ENCODE results near the gene REN. TPM values are rescaled to one million over a fixed set of nuclear protein-coding genes. Genes with fewer than 3 reads are reported as not detected.

Gene REN
- total and polyA plus RNA-seq, 8 donors, result 0.10 to 2.4 (median 0.20) TPM; not detected in 1

DNA sequence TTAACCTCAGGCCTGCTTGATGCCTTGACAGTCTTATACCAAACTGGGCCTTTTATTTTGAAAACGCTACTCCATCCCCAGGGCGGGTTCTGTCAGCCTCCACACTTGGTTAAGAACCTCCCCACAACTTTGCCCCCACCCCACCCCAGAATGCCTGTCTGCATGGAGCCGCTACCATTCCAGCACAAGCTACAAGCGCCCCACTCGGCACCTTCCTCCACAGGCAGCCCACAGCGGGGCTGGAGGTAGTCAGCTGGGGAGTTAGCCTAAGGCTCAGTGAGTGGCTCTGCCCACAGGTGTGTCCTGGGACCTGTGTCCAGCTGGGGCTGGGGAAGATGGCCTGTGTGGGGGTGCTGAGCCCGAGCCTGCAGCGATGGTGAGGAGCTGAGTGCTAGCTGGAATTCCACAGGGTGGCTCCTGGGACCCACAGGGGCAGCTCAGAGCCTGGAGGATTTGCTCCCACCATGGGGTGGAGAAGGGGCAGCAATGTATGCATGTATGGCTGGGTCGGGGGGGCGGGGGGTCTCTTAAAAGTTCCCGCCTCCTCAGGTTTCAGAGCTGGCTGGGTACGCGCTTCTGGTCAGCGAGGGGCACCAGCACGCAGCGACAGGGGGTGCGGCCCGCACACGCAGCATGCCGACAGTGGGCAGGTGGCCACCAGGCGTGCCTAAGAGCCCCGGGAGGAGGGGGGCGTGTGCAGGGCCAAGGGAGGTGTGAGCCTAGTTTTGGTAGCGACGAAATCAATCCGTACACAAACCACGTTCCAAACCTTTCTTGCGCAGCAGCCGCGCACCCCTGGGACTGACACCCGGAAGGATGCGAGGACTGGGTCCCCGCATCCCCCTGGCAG lies 15.2 kb downstream of the REN start:
- Histone ChIP-seq H3K27me3 (peaks cover 0 to 41% of the 10 kb centered on the region in 2 donors), H3K4me1 (peaks cover 3 to 14% of the 10 kb centered on the region in 2 donors), H3K9me3 (no peaks in the 10 kb centered on the region), H3K36me3 (no peaks in the 10 kb centered on the region), H3K27ac (no peak overlapping the region), H3K4me3 (peak overlapping the region; percentile 54 to 59)
- DNase-seq, result peak in 2 of 4 donors; percentile 25 to 37
- no peak for TF ChIP-seq CTCF (IDR thresholded peaks at IDR 0.05)
- intact Hi-C loops (cut with DNase I), result no loop called here
- ATAC-seq, result peak; percentile 7

GRCh38 chr1:204149635-204150565 lies 16.2 kb downstream of the REN start:
- H3K27ac ChIP-seq, result no peak overlapping the region
- TF ChIP-seq CTCF (IDR thresholded peaks at IDR 0.05), result no peak
- H3K9me3 ChIP-seq, result no peaks in the 10 kb centered on the region
- peaks cover 0 to 41% of the 10 kb centered on the region in 2 donors for H3K27me3 ChIP-seq
- peaks cover 3 to 14% of the 10 kb centered on the region in 2 donors for H3K4me1 ChIP-seq
- no peaks in the 10 kb centered on the region for H3K36me3 ChIP-seq
- DNase-seq, result no peak
- intact Hi-C loops (cut with DNase I), result no loop called here
- no peak overlapping the region for H3K4me3 ChIP-seq
- no peak for ATAC-seq

DNA sequence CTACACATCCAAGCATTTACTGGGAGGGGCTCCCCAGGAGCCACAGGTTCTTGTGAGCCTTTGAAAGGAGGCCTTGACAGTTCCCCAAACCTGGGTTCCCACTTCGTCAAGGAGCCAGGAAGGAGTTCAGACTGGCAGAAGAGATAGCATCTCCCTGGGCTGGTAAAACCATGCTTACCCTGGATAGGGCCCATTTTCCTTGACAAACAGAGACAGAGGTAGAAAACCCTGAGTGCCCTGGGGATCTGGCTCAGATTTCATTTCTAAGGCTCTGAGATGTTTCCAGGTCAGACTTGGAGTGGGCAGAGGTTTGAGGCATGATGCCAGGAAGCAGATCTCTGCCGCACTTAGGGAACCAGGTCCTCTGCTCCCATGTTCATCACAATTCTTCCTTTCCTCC lies 17.0 kb downstream of the REN start:
- H3K36me3 ChIP-seq, result no peaks in the 10 kb centered on the region
- intact Hi-C loops (cut with DNase I), result no loop called here
- H3K9me3 ChIP-seq, result no peaks in the 10 kb centered on the region
- DNase-seq (no peak), ATAC-seq (no peak)
- H3K27ac ChIP-seq, result no peak overlapping the region
- peaks cover 3 to 14% of the 10 kb centered on the region in 2 donors for H3K4me1 ChIP-seq
- no peak overlapping the region for H3K4me3 ChIP-seq
- TF ChIP-seq CTCF (IDR thresholded peaks at IDR 0.05), result no peak
- H3K27me3 ChIP-seq, result peaks cover 0 to 41% of the 10 kb centered on the region in 2 donors

GRCh38 chr1:204147406-204148383 lies 18.4 kb downstream of the REN start:
- intact Hi-C loops (cut with DNase I), result no loop called here
- Histone ChIP-seq H3K27ac (no peak overlapping the region), H3K9me3 (no peaks in the 10 kb centered on the region), H3K36me3 (no peaks in the 10 kb centered on the region), H3K4me1 (peaks cover 3 to 14% of the 10 kb centered on the region in 2 donors), H3K4me3 (no peak overlapping the region), H3K27me3 (peaks cover 0 to 28% of the 10 kb centered on the region in 2 donors)
- no peak for ATAC-seq
- no peak for DNase-seq
- no peak for TF ChIP-seq CTCF (IDR thresholded peaks at IDR 0.05)
